Neural progenitor cell (in vitro differentiated cells): ENCODE results near the gene COA4. TPM values are rescaled to one million over a fixed set of nuclear protein-coding genes. Genes with fewer than 3 reads are reported as not detected.

Source experiments
- DNase-seq: peaks from one replicate; pipeline ENCODE4 v3.0.0-alpha.2; 2016; ENCODE audit warnings: low spot score
- H2AFZ ChIP-seq: fragments of 200-600 bp; sonication (generic); replicated peaks from 2 replicates; pipeline ENCODE4 v1.6.1; 2016; ENCODE audit warnings: antibody characterized with exemption
- H3F3A ChIP-seq: fragments of 200-600 bp; sonication (generic); 2 replicates; pipeline ENCODE4 v1.6.1; 2016; ENCODE audit warnings: antibody characterized with exemption, low read depth
- H3K27ac ChIP-seq: fragments of 200-600 bp; sonication (generic); 2 replicates; pipeline ENCODE4 v1.5.1; 2016; ENCODE audit warnings: mild to moderate bottlenecking
- H3K27me3 ChIP-seq: fragments of 200-600 bp; sonication (generic); 2 replicates; pipeline ENCODE4 v1.6.1; 2016; ENCODE audit warnings: mild to moderate bottlenecking, moderate library complexity
- H3K36me3 ChIP-seq: fragments of 200-600 bp; sonication (generic); 2 replicates; pipeline ENCODE4 v1.5.1; 2016
- H3K4me1 ChIP-seq: fragments of 200-600 bp; sonication (generic); 2 replicates; pipeline ENCODE4 v1.6.1; 2016; ENCODE audit warnings: mixed run types
- H3K4me2 ChIP-seq: fragments of 200-600 bp; sonication (generic); 2 replicates; pipeline ENCODE4 v1.6.1; 2016
- H3K4me3 ChIP-seq: fragments of 200-600 bp; sonication (generic); 2 replicates; pipeline ENCODE4 v1.5.1; 2016
- H3K79me2 ChIP-seq: fragments of 200-600 bp; sonication (generic); 2 replicates; pipeline ENCODE4 v1.6.1; 2016; ENCODE audit warnings: low read depth
- H3K9ac ChIP-seq: fragments of 200-600 bp; sonication (generic); 2 replicates; pipeline ENCODE4 v1.6.1; 2016
- H3K9me3 ChIP-seq: fragments of 200-600 bp; sonication (generic); 2 replicates; pipeline ENCODE4 v1.5.1; 2016; ENCODE audit warnings: low read depth
- H4K20me1 ChIP-seq: fragments of 200-600 bp; sonication (generic); 2 replicates; pipeline ENCODE4 v1.6.1; 2016; ENCODE audit warnings: low read depth
- H3K27ac Mint-ChIP-seq: 3 replicates; pipeline ENCODE4 v1.8.0; 2021; ENCODE audit warnings: mixed read lengths
- H3K27me3 Mint-ChIP-seq: 2 replicates; pipeline ENCODE4 v1.8.0; 2022; ENCODE audit warnings: low read depth, mild to moderate bottlenecking, inconsistent platforms, moderate library complexity, mixed read lengths; ENCODE audit not compliant: insufficient read depth
- H3K36me3 Mint-ChIP-seq: 3 replicates; pipeline ENCODE4 v1.8.0; 2021; ENCODE audit warnings: mixed read lengths
- H3K4me1 Mint-ChIP-seq: 3 replicates; pipeline ENCODE4 v1.8.0; 2021; ENCODE audit warnings: mixed read lengths
- H3K4me3 Mint-ChIP-seq: 3 replicates; pipeline ENCODE4 v1.8.0; 2021; ENCODE audit warnings: mild to moderate bottlenecking, moderate library complexity, mixed read lengths
- H3K9me3 Mint-ChIP-seq: 3 replicates; pipeline ENCODE4 v1.8.0; 2020; ENCODE audit warnings: mixed read lengths
- EZH2 ChIP-seq: fragments of 200-600 bp; sonication (generic); IDR thresholded peaks from 2 replicates; pipeline ENCODE4 v1.6.1; 2017; ENCODE audit warnings: antibody characterized with exemption, mild to moderate bottlenecking, moderate library complexity
- EZH2phosphoT487 ChIP-seq: fragments of 200-600 bp; sonication (generic); IDR thresholded peaks from 2 replicates; pipeline ENCODE4 v1.6.1; 2017; ENCODE audit warnings: antibody characterized with exemption
- total RNA-seq: library from RNA; depleted of rRNA; stranded (reverse); fragments of >200 nt; gene quantifications from 2 replicates; pipeline ENCODE4 v1.2.3, GENCODE V29; 2015; ENCODE audit warnings: low replicate concordance
- TF ChIP-seq, protein P1 (sequence below): fragments of 200-600 bp; sonication (generic); IDR thresholded peaks from 2 replicates; pipeline ENCODE4 v1.5.1; 2017; ENCODE audit warnings: antibody characterized with exemption, mild to moderate bottlenecking

Gene COA4
- total RNA-seq, 1 donor from 2014 or later, result 55.8 TPM

GRCh38 chr11:73907191-73907590, 30.5 kb upstream of the COA4 start:
- H4K20me1 ChIP-seq, result no peaks in the 10 kb centered on the region
- no peaks in the 10 kb centered on the region for H3F3A ChIP-seq
- no peak overlapping the region for H3K4me3 ChIP-seq
- H3K9me3 Mint-ChIP-seq, result no peaks in the 10 kb centered on the region
- H3K4me1 ChIP-seq, result no peaks in the 10 kb centered on the region
- H3K27ac ChIP-seq, result no peak overlapping the region
- peaks cover 3% of the 10 kb centered on the region for H3K27me3 Mint-ChIP-seq
- no peaks in the 10 kb centered on the region for H3K27me3 ChIP-seq
- no peak overlapping the region for H3K4me2 ChIP-seq
- H3K9me3 ChIP-seq, result no peaks in the 10 kb centered on the region
- peaks cover 13% of the 10 kb centered on the region for H3K36me3 Mint-ChIP-seq
- H3K27ac Mint-ChIP-seq, result no peak overlapping the region
- H3K79me2 ChIP-seq, result no peaks in the 10 kb centered on the region
- H3K9ac ChIP-seq, result no peak overlapping the region
- TF ChIP-seq EZH2, result no peak
- TF ChIP-seq, protein P1, sequence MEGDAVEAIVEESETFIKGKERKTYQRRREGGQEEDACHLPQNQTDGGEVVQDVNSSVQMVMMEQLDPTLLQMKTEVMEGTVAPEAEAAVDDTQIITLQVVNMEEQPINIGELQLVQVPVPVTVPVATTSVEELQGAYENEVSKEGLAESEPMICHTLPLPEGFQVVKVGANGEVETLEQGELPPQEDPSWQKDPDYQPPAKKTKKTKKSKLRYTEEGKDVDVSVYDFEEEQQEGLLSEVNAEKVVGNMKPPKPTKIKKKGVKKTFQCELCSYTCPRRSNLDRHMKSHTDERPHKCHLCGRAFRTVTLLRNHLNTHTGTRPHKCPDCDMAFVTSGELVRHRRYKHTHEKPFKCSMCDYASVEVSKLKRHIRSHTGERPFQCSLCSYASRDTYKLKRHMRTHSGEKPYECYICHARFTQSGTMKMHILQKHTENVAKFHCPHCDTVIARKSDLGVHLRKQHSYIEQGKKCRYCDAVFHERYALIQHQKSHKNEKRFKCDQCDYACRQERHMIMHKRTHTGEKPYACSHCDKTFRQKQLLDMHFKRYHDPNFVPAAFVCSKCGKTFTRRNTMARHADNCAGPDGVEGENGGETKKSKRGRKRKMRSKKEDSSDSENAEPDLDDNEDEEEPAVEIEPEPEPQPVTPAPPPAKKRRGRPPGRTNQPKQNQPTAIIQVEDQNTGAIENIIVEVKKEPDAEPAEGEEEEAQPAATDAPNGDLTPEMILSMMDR, result no peak
- TF ChIP-seq EZH2phosphoT487, result no peak
- no peak overlapping the region for H2AFZ ChIP-seq
- H3K36me3 ChIP-seq, result no peaks in the 10 kb centered on the region
- no peaks in the 10 kb centered on the region for H3K4me1 Mint-ChIP-seq
- DNase-seq, result no peak
- no peak overlapping the region for H3K4me3 Mint-ChIP-seq

- Histone ChIP-seq H4K20me1 (no peaks in the 10 kb centered on the region), H3K27ac (no peak overlapping the region), H3K27me3 (no peaks in the 10 kb centered on the region), H3F3A (no peaks in the 10 kb centered on the region), H3K4me3 (no peak overlapping the region), H3K36me3 (no peaks in the 10 kb centered on the region), H3K9ac (no peak overlapping the region), H3K4me1 (no peaks in the 10 kb centered on the region), H3K79me2 (no peaks in the 10 kb centered on the region), H3K4me2 (no peak overlapping the region), H2AFZ (no peak overlapping the region), H3K9me3 (no peaks in the 10 kb centered on the region)
- H3K27me3 Mint-ChIP-seq, result peaks cover 2% of the 10 kb centered on the region
- no peaks in the 10 kb centered on the region for H3K4me1 Mint-ChIP-seq
- DNase-seq, result no peak
- TF ChIP-seq EZH2, result no peak
- TF ChIP-seq, protein P1, result no peak
- no peak for TF ChIP-seq EZH2phosphoT487
- peaks cover 24% of the 10 kb centered on the region for H3K36me3 Mint-ChIP-seq
- H3K4me3 Mint-ChIP-seq, result no peak overlapping the region
- no peak overlapping the region for H3K27ac Mint-ChIP-seq
- H3K9me3 Mint-ChIP-seq, result no peaks in the 10 kb centered on the region
These were observed 25.7 kb upstream of the COA4 start for GRCh38 chr11:73902303-73902702.

DNA sequence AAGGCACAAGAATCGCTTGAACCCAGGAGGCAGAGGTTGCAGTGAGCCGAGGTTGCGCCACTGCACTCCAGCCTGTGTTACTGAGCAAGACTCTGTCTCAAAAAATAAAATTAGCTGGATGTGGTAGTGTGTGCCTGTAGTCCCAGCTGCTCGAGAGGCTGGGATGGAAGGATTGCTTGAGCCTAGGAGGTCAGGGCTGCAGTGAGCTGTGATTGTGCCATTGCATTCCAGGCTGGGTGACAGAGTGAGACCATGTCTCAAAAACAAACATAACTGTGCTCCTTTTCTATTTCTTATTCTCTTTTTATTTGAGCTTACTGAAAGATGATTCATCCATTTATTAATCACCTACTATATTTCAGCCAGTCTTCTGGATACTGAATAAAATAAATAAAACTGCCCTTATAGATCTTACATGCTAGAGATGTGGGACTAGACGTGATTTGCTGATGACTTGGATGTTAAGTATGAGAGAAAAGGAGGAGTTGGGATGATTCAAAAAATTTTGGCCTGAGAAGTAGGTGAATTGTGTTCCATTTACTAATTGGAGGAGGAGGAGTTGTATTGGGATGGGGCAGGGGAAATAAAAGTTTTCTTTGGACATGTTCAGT, 18.2 kb upstream of the COA4 start:
- Mint-ChIP-seq H3K9me3 (no peaks in the 10 kb centered on the region), H3K27ac (no peak overlapping the region), H3K4me1 (no peaks in the 10 kb centered on the region), H3K27me3 (no peaks in the 10 kb centered on the region), H3K36me3 (peaks cover 14% of the 10 kb centered on the region), H3K4me3 (no peak overlapping the region)
- H3K79me2 ChIP-seq, result no peaks in the 10 kb centered on the region
- H3F3A ChIP-seq, result no peaks in the 10 kb centered on the region
- no peak overlapping the region for H3K4me3 ChIP-seq
- no peak overlapping the region for H2AFZ ChIP-seq
- H3K9ac ChIP-seq, result no peak overlapping the region
- H3K4me2 ChIP-seq, result no peak overlapping the region
- no peaks in the 10 kb centered on the region for H4K20me1 ChIP-seq
- no peaks in the 10 kb centered on the region for H3K9me3 ChIP-seq
- no peaks in the 10 kb centered on the region for H3K4me1 ChIP-seq
- TF ChIP-seq, protein P1, result no peak
- TF ChIP-seq EZH2phosphoT487, result no peak
- no peak for TF ChIP-seq EZH2
- peaks cover 10% of the 10 kb centered on the region for H3K36me3 ChIP-seq
- H3K27ac ChIP-seq, result no peak overlapping the region
- no peak for DNase-seq
- H3K27me3 ChIP-seq, result no peaks in the 10 kb centered on the region
